ENCODE results near the gene TMEM176A. TPM values are rescaled to one million over a fixed set of nuclear protein-coding genes. Genes with fewer than 3 reads are reported as not detected.

The TMEM176A gene
- total and polyA plus RNA-seq, 2 of the 8 experiments (the other 6 are each of a cell fraction or from before 2014, with no cell fraction given) = 1.3 to 1.5 TPM

DNA sequence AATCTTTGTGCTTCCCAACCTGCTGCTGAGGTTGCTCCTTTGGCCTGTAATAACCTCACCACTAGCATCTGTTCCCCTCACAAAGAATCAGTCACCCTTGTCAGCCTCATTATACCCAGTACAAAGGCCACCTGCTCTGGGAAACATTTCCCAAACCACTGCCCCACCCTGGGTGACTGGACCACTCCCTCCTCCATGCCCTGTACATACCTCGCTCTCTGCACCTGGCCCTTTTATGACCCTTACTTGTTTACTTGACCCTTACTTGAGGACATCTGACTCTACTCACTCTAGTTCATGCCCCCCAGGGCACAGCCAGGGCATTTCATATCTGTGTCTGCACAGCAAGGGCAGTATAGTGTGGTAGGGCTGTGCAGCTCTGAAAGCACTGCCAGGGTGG, 30.4 kb downstream of the TMEM176A start (continued):
- no peak for TF ChIP-seq MAFK (IDR thresholded peaks at IDR 0.05; ENCODE audit: low read depth, low read length)
- TF ChIP-seq PHF8 (conservative IDR thresholded peaks at IDR 0.05; ENCODE audit: low read depth, low read length) = no peak
- no peak for TF ChIP-seq POLR2AphosphoS5 (IDR thresholded peaks at IDR 0.05; ENCODE audit: low read depth, low read length)
- no peak for TF ChIP-seq GABPA (IDR thresholded peaks at IDR 0.05; ENCODE audit: borderline replicate concordance, insufficient read depth, low read length)
- no peak for TF ChIP-seq EP300 (IDR thresholded peaks at IDR 0.05; ENCODE audit: borderline replicate concordance in 1 of 2, low read depth in 2 of 2, low read length in 2 of 2)
